ENCODE results near the gene GBP6.

GBP6 gene

GRCh38 chr1:89382479-89382878, 18.6 kb downstream of the GBP6 start:
- no peaks in the 10 kb centered on the region for H3K36me3 ChIP-seq
- TF ChIP-seq CTCF (IDR thresholded peaks at IDR 0.05; ENCODE audit: low read depth, low read length): no peak
- H3K9me3 ChIP-seq: no peaks in the 10 kb centered on the region
- no peak for DNase-seq
- H3K4me3 ChIP-seq (ENCODE audit: low read depth, low read length): no peak overlapping the region
- H3K4me1 ChIP-seq: no peaks in the 10 kb centered on the region
- no peaks in the 10 kb centered on the region for H3K27me3 ChIP-seq

- TF ChIP-seq CTCF (IDR thresholded peaks at IDR 0.05; ENCODE audit: low read depth, low read length): no peak
- Histone ChIP-seq H3K4me3 (ENCODE audit: low read depth, low read length) (no peak overlapping the region), H3K9me3 (no peaks in the 10 kb centered on the region), H3K36me3 (no peaks in the 10 kb centered on the region), H3K4me1 (no peaks in the 10 kb centered on the region), H3K27me3 (no peaks in the 10 kb centered on the region)
- no peak for DNase-seq
These were observed 19.3 kb downstream of the GBP6 start for GRCh38 chr1:89383185-89383584.

- Histone ChIP-seq H3K4me1 (no peaks in the 10 kb centered on the region), H3K9me3 (no peaks in the 10 kb centered on the region), H3K27me3 (no peaks in the 10 kb centered on the region), H3K36me3 (no peaks in the 10 kb centered on the region), H3K4me3 (ENCODE audit: low read depth, low read length) (no peak overlapping the region)
- no peak for DNase-seq
- TF ChIP-seq CTCF (IDR thresholded peaks at IDR 0.05; ENCODE audit: low read depth, low read length): no peak
These were observed 26.8 kb downstream of the GBP6 start for GRCh38 chr1:89390707-89391106.

GRCh38 chr1:89391686-89392085, 27.8 kb downstream of the GBP6 start:
- DNase-seq: no peak
- H3K27me3 ChIP-seq: no peaks in the 10 kb centered on the region
- no peak overlapping the region for H3K4me3 ChIP-seq (ENCODE audit: low read depth, low read length)
- H3K9me3 ChIP-seq: no peaks in the 10 kb centered on the region
- TF ChIP-seq CTCF (IDR thresholded peaks at IDR 0.05; ENCODE audit: low read depth, low read length): no peak
- no peaks in the 10 kb centered on the region for H3K36me3 ChIP-seq
- H3K4me1 ChIP-seq: no peaks in the 10 kb centered on the region

- Histone ChIP-seq H3K27me3 (no peaks in the 10 kb centered on the region), H3K9me3 (no peaks in the 10 kb centered on the region), H3K36me3 (no peaks in the 10 kb centered on the region), H3K4me1 (no peaks in the 10 kb centered on the region), H3K4me3 (ENCODE audit: low read depth, low read length) (no peak overlapping the region)
- no peak for TF ChIP-seq CTCF (IDR thresholded peaks at IDR 0.05; ENCODE audit: low read depth, low read length)
- no peak for DNase-seq
These were observed 31.0 kb downstream of the GBP6 start for GRCh38 chr1:89394851-89395250.

- no peak for DNase-seq
- Histone ChIP-seq H3K4me1 (no peaks in the 10 kb centered on the region), H3K36me3 (no peaks in the 10 kb centered on the region), H3K27me3 (no peaks in the 10 kb centered on the region), H3K9me3 (no peaks in the 10 kb centered on the region), H3K4me3 (ENCODE audit: low read depth, low read length) (no peak overlapping the region)
- no peak for TF ChIP-seq CTCF (IDR thresholded peaks at IDR 0.05; ENCODE audit: low read depth, low read length)
These were observed 33.0 kb downstream of the GBP6 start for GRCh38 chr1:89396902-89397301.
